NCI-H82 (cell line): ENCODE data around the gene MPPE1.
"Not testable (repeated sequence)": the region's sequence is repeated elsewhere in the genome, so short reads cannot be mapped to it uniquely, and the experiment has no call there.

Source experiments
- DNase-seq: peaks from one replicate; lab custom pipeline; 2025; lab: John Stamatoyannopoulos, UW

MPPE1 gene

GRCh38 chr18:11925800-11926481 lies 17.8 kb upstream of the MPPE1 start:
- DNase-seq, result no peak

- DNase-seq, result no peak
Observed at GRCh38 chr18:11923450-11923849, 15.3 kb upstream of the MPPE1 start.

- not testable (repeated sequence) for DNase-seq
Observed at GRCh38 chr18:11919522-11919921, 11.4 kb upstream of the MPPE1 start.

GRCh38 chr18:11916880-11917279 lies 8.8 kb upstream of the MPPE1 start:
- DNase-seq, result not testable (repeated sequence)

GRCh38 chr18:11909591-11910026 lies 1.5 kb upstream of the MPPE1 start:
- DNase-seq, result peak; percentile 23

- DNase-seq, result no peak
Observed at GRCh38 chr18:11909061-11909455, 941 bp upstream of the MPPE1 start.

GRCh38 chr18:11906926-11907874 lies 917 bp downstream of the MPPE1 start:
- no peak for DNase-seq

- no peak for DNase-seq
Observed at GRCh38 chr18:11906176-11906575, 1.9 kb downstream of the MPPE1 start.

- DNase-seq, result no peak
Observed at GRCh38 chr18:11905613-11906012, 2.5 kb downstream of the MPPE1 start.

- DNase-seq, result no peak
Observed at GRCh38 chr18:11902522-11903292, 5.4 kb downstream of the MPPE1 start.

- DNase-seq, result no peak
Observed at GRCh38 chr18:11901826-11902438, 6.2 kb downstream of the MPPE1 start.

- DNase-seq, result no peak
Observed at GRCh38 chr18:11899063-11899462, 9.1 kb downstream of the MPPE1 start.

- DNase-seq, result no peak
Observed at GRCh38 chr18:11897781-11898180, 10.3 kb downstream of the MPPE1 start.

- DNase-seq, result not testable (repeated sequence)
Observed at GRCh38 chr18:11892438-11892837, 15.7 kb downstream of the MPPE1 start.

- no peak for DNase-seq
Observed at GRCh38 chr18:11891737-11892136, 16.4 kb downstream of the MPPE1 start.

- no peak for DNase-seq
Observed at GRCh38 chr18:11889284-11889683, 18.8 kb downstream of the MPPE1 start.

- DNase-seq, result no peak
Observed at GRCh38 chr18:11888726-11889125, 19.4 kb downstream of the MPPE1 start.

- no peak for DNase-seq
Observed at GRCh38 chr18:11887328-11888128, 20.6 kb downstream of the MPPE1 start.

- DNase-seq, result no peak
Observed at GRCh38 chr18:11886577-11887110, 21.5 kb downstream of the MPPE1 start.

- no peak for DNase-seq
Observed at GRCh38 chr18:11885278-11885947, 22.7 kb downstream of the MPPE1 start.
